H1 (cell line): ENCODE data around the gene BRAT1. TPM values are rescaled to one million over a fixed set of nuclear protein-coding genes. Genes with fewer than 3 reads are reported as not detected.

Source experiments
- CTCF ChIA-PET: fragments of 300-600 bp; sonication (Branson Sonifier 250); formaldehyde crosslinking; loops from one replicate; lab custom pipeline; 2021; ENCODE audit not compliant: partially characterized antibody; lab: Charles Lee
- POLR2A ChIA-PET: fragments of 300-600 bp; sonication (Branson Sonifier 250); formaldehyde crosslinking; loops from one replicate; lab custom pipeline; 2021; ENCODE audit warnings: inconsistent platforms; ENCODE audit not compliant: partially characterized antibody; lab: Charles Lee
- DNase-seq, 2 experiments: peaks; one replicate each; pipeline versions ENCODE4 v3.0.0 to v3.0.0-alpha.2; 2010 to 2022; ENCODE audit warnings: low spot score in 2 of 2, low read depth in 1 of 2, mixed read lengths in 1 of 2
- FAIRE-seq: peaks from 2 replicates; lab custom pipeline; 2011; peaks lifted over from hg19 to GRCh38; lab: Jason Lieb, UNC
- H2AFZ ChIP-seq: 2 replicates; pipeline ENCODE4 v1.8.1; 2012; ENCODE audit warnings: low read length, inconsistent platforms
- H2AK5ac ChIP-seq: 2 replicates; pipeline ENCODE4 v1.6.1; 2013; ENCODE audit warnings: low read depth, low read length
- H2BK120ac ChIP-seq: replicated peaks from 2 replicates; pipeline ENCODE3; 2013; ENCODE audit warnings: low read depth, low read length, inconsistent platforms
- H2BK12ac ChIP-seq: 2 replicates; pipeline ENCODE4 v1.6.1; 2013; ENCODE audit warnings: low read depth, low read length
- H2BK15ac ChIP-seq: 2 replicates; pipeline ENCODE4 v1.6.1; 2013; ENCODE audit warnings: low read length
- H2BK20ac ChIP-seq: 2 replicates; pipeline ENCODE4 v1.6.1; 2013; ENCODE audit warnings: low read length
- H2BK5ac ChIP-seq: 2 replicates; pipeline ENCODE4 v1.6.1; 2013; ENCODE audit warnings: low read depth, low read length
- H3K14ac ChIP-seq: 2 replicates; pipeline ENCODE4 v1.6.1; 2013; ENCODE audit warnings: inconsistent platforms; ENCODE audit not compliant: insufficient read length
- H3K18ac ChIP-seq: 2 replicates; pipeline ENCODE4 v1.6.1; 2013; ENCODE audit warnings: low read length; ENCODE audit errors: extremely low read depth
- H3K23ac ChIP-seq: 2 replicates; pipeline ENCODE4 v1.6.1; 2013; ENCODE audit warnings: inconsistent platforms; ENCODE audit not compliant: insufficient read length
- H3K23me2 ChIP-seq: 2 replicates; pipeline ENCODE4 v1.6.1; 2013; ENCODE audit warnings: low read depth, low read length
- H3K27ac ChIP-seq: 2 replicates; pipeline ENCODE4 v1.6.1; 2011; ENCODE audit warnings: low read depth, low read length, inconsistent platforms
- H3K27me3 ChIP-seq, 4 experiments: replicated peaks in 1 of 4; 1 replicate in 1 of 4; 2 replicates in 3 of 4; pipeline versions ENCODE4 v1.6.1 to v1.8.1; 2011 to 2013; ENCODE audit warnings: low read length in 3 of 4, mild to moderate bottlenecking in 3 of 4, inconsistent platforms in 2 of 4, mixed read lengths in 2 of 4, moderate library complexity in 1 of 4; ENCODE audit not compliant: control insufficient read depth in 3 of 4, insufficient read depth in 3 of 4; ENCODE audit errors: extremely low read depth in 1 of 4
- H3K36me3 ChIP-seq, 4 experiments: 2 replicates each; pipeline versions ENCODE4 v1.6.1 to v1.8.1; 2011 to 2013; ENCODE audit warnings: mild to moderate bottlenecking in 4 of 4, low read length in 3 of 4, moderate library complexity in 2 of 4, control low read depth in 1 of 4, inconsistent platforms in 1 of 4; ENCODE audit not compliant: insufficient read depth in 4 of 4, control insufficient read depth in 2 of 4
- H3K4ac ChIP-seq: replicated peaks from 2 replicates; pipeline ENCODE3; 2013; ENCODE audit warnings: low read length, low read depth, mixed read lengths, inconsistent platforms; ENCODE audit not compliant: insufficient read length
- H3K4me1 ChIP-seq, 4 experiments: replicated peaks in 1 of 4; 1 replicate in 1 of 4; 2 replicates in 3 of 4; pipeline versions ENCODE4 v1.6.1 to v1.8.1; 2011 to 2013; ENCODE audit warnings: low read length in 3 of 4, inconsistent platforms in 2 of 4, mixed read lengths in 1 of 4; ENCODE audit not compliant: insufficient read depth in 4 of 4, control insufficient read depth in 3 of 4
- H3K4me2 ChIP-seq, 2 experiments: 2 replicates each; pipeline versions ENCODE4 v1.6.1 to v1.8.1; 2011 to 2013; ENCODE audit warnings: low read depth in 2 of 2, low read length in 2 of 2, control low read depth in 1 of 2, inconsistent platforms in 1 of 2, mild to moderate bottlenecking in 1 of 2; ENCODE audit not compliant: insufficient read depth in 1 of 2
- H3K4me3 ChIP-seq, 4 experiments: fragments of 200-600, 300-600 bp in 1 of 4; sonication (generic), shearing (Covaris generic), sonication (Bioruptor Twin) in 1 of 4; 2 replicates each; pipeline versions ENCODE4 v1.5.1 to v1.8.1; 2011 to 2016; ENCODE audit warnings: low read length in 4 of 4, low read depth in 3 of 4, control low read depth in 2 of 4, inconsistent platforms in 2 of 4, mild to moderate bottlenecking in 2 of 4, mixed read lengths in 1 of 4, moderate library complexity in 1 of 4; ENCODE audit not compliant: insufficient read depth in 2 of 4; ENCODE audit errors: extremely low read depth in 1 of 4
- H3K56ac ChIP-seq: replicated peaks from 2 replicates; pipeline ENCODE3; 2013; ENCODE audit warnings: low read depth, mild to moderate bottlenecking, mixed read lengths, low read length, inconsistent platforms; ENCODE audit not compliant: insufficient read length
- H3K79me1 ChIP-seq: 2 replicates; pipeline ENCODE4 v1.6.1; 2013; ENCODE audit warnings: low read depth, low read length, control low read depth
- H3K79me2 ChIP-seq, 2 experiments: 2 replicates each; pipeline versions ENCODE4 v1.6.1 to v1.8.1; 2012 to 2013; ENCODE audit warnings: low read length in 2 of 2, mild to moderate bottlenecking in 2 of 2, inconsistent platforms in 1 of 2; ENCODE audit not compliant: insufficient read depth in 2 of 2, control insufficient read depth in 1 of 2
- H3K9ac ChIP-seq, 4 experiments: replicated peaks in 1 of 4; 1 replicate in 1 of 4; 2 replicates in 3 of 4; pipeline versions ENCODE4 v1.6.1 to v1.8.1; 2011 to 2013; ENCODE audit warnings: low read depth in 3 of 4, low read length in 3 of 4, control low read depth in 2 of 4, mild to moderate bottlenecking in 2 of 4, moderate library complexity in 2 of 4, inconsistent platforms in 1 of 4; ENCODE audit errors: extremely low read depth in 1 of 4
- H3K9me3 ChIP-seq, 2 experiments: 2 replicates each; pipeline versions ENCODE4 v1.6.1 to v1.8.1; 2012 to 2013; ENCODE audit warnings: mild to moderate bottlenecking in 2 of 2, moderate library complexity in 2 of 2, control low read depth in 1 of 2, inconsistent platforms in 1 of 2, low read depth in 1 of 2, low read length in 1 of 2, mixed read lengths in 1 of 2; ENCODE audit not compliant: insufficient read depth in 2 of 2
- H4K20me1 ChIP-seq, 2 experiments: replicated peaks in 1 of 2; 2 replicates each; pipeline versions ENCODE3 to v1.8.1; 2011 to 2013; ENCODE audit warnings: inconsistent platforms in 2 of 2, low read length in 2 of 2, mild to moderate bottlenecking in 1 of 2; ENCODE audit not compliant: insufficient read depth in 2 of 2, control insufficient read depth in 1 of 2
- H4K5ac ChIP-seq: 2 replicates; pipeline ENCODE4 v1.6.1; 2013; ENCODE audit warnings: low read length, low read depth, mixed read lengths, inconsistent platforms; ENCODE audit not compliant: insufficient read length
- H4K8ac ChIP-seq: 2 replicates; pipeline ENCODE4 v1.8.0; 2013; ENCODE audit warnings: mild to moderate bottlenecking, moderate library complexity, low read length, inconsistent platforms; ENCODE audit not compliant: insufficient read depth; ENCODE audit errors: extremely low read depth
- H4K91ac ChIP-seq: replicated peaks from 2 replicates; pipeline ENCODE3; 2013; ENCODE audit warnings: low read length, mixed read lengths, inconsistent platforms; ENCODE audit not compliant: insufficient read length
- ASH2L ChIP-seq: fragments of 200-600, 300-600 bp; sonication (generic); IDR thresholded peaks from one replicate; pipeline ENCODE4 v1.7.1; 2017; ENCODE audit warnings: low read length
- ATF3 ChIP-seq: IDR thresholded peaks from 2 replicates; pipeline ENCODE4 v1.6.1; 2011; ENCODE audit warnings: low read depth, mild to moderate bottlenecking, low read length; ENCODE audit not compliant: insufficient read depth
- E2F6 ChIP-seq: IDR thresholded peaks from 2 replicates; pipeline ENCODE4 v1.6.1; 2012; ENCODE audit warnings: inconsistent platforms
- HDAC2 ChIP-seq, 2 experiments: fragments of 300-600 bp in 1 of 2; sonication (generic) in 1 of 2; IDR thresholded peaks; 2 replicates each; pipeline ENCODE4 v1.6.1; 2011 to 2012; ENCODE audit warnings: low read depth in 2 of 2, low read length in 2 of 2, mild to moderate bottlenecking in 2 of 2, moderate library complexity in 2 of 2, borderline replicate concordance in 1 of 2, inconsistent platforms in 1 of 2
- WGBS, 2 experiments: shearing (Covaris generic) in 1 of 2; methylation state at CpG; one replicate each; pipeline versions ENCODE4 v1.1.6 to v1.1.7; 2013 to 2015; ENCODE audit warnings: low lambda C conversion rate in 2 of 2, mixed read lengths in 2 of 2, inconsistent platforms in 1 of 2, low coverage in 1 of 2, missing lambda C conversion rate in 1 of 2; ENCODE audit not compliant: insufficient replicate concordance in 2 of 2, insufficient coverage in 1 of 2, insufficient read length in 1 of 2; ENCODE audit errors: extremely low coverage in 1 of 2, missing lambda C conversion rate in 1 of 2; 5-methylcytosine and 5-hydroxymethylcytosine counted together
- polyA plus RNA-seq, 7 experiments: library from polyadenylated mRNA; depleted of rRNA in 3 of 7; stranded (reverse) in 5 of 7; unstranded in 2 of 7; fragments of >200 nt in 5 of 7; fragments of 200-250 nt in 2 of 7; gene quantifications; 1 replicate in 5 of 7; 2 replicates in 1 of 7; 4 replicates in 1 of 7; pipeline versions ENCODE4 v1.2.1 to v1.2.3, GENCODE V29; 2011 to 2013; ENCODE audit warnings: missing spikeins in 2 of 7, mixed read lengths in 2 of 7
- total RNA-seq: library from RNA; stranded (reverse); fragmentation: NEBNext Ultra II Directional; extraction: Animal tissue kit (Norgen Biotek cat#: 25700); gene quantifications from 2 replicates; pipeline ENCODE4 v1.2.1, GENCODE V29; 2021

BRAT1 gene
- total and polyA plus RNA-seq, 2 of the 8 experiments (the other 6 are each of a cell fraction or from before 2014, with no cell fraction given), result 36.8 to 42.3 TPM

GRCh38 chr7:2587134-2587533 lies 31.8 kb upstream of the BRAT1 start:
- Histone ChIP-seq H2AK5ac (no peak overlapping the region), H4K91ac (no peak overlapping the region), H3K4ac (no peak overlapping the region), H3K4me3 (no peak overlapping the region), H2BK12ac (no peak overlapping the region), H2AFZ (no peak overlapping the region), H3K79me2 (no peaks in the 10 kb centered on the region), H3K18ac (no peak overlapping the region), H3K4me1 (peaks cover 0 to 11% (median 3%) of the 10 kb centered on the region in 4 experiments; a peak in 3 of 7 replicates), H3K27ac (no peak overlapping the region), H3K79me1 (no peaks in the 10 kb centered on the region), H2BK20ac (no peak overlapping the region), H3K23ac (no peak overlapping the region), H3K14ac (no peak overlapping the region), H3K23me2 (no peaks in the 10 kb centered on the region; the same call in 1 of the 2 replicates), H2BK15ac (no peak overlapping the region), H3K9ac (no peak overlapping the region), H3K27me3 (no peaks in the 10 kb centered on the region), H3K4me2 (no peak overlapping the region), H3K56ac (no peak overlapping the region), H4K20me1 (no peaks in the 10 kb centered on the region), H2BK5ac (no peak overlapping the region), H2BK120ac (no peak overlapping the region), H3K36me3 (no peaks in the 10 kb centered on the region), H4K8ac (no peak overlapping the region), H3K9me3 (no peaks in the 10 kb centered on the region), H4K5ac (no peak overlapping the region)
- DNase-seq (no peak), FAIRE-seq (no peak)
- WGBS, 2 experiments, result 93% methylated on average over 8 of the region's 9 CpGs; no CpG with 5 or more reads in 1 of the 2 experiments
- CTCF ChIA-PET, result interaction anchor here (1.1 to 2.4 kb wide), 6 partner anchors 11 to 135 kb away, joined by 3 to 11 read pairs (median 6); no protein-coding TSS in a partner anchor
- POLR2A ChIA-PET, result no interaction called here
- TF ChIP-seq HDAC2 (IDR thresholded peaks at IDR 0.05; ENCODE audit: borderline replicate concordance in 1 of 2, low read depth in 2 of 2, low read length in 2 of 2), result no peak
- TF ChIP-seq ATF3, result no peak
- TF ChIP-seq E2F6, result no peak
- no peak for TF ChIP-seq ASH2L
